Upper lobe of left lung (tissue), 6 donors: ENCODE results near the gene LSR. TPM values are rescaled to one million over a fixed set of nuclear protein-coding genes. Genes with fewer than 3 reads are reported as not detected.

Experiments
- ATAC-seq, 2 donors: fragments of 200-7000 bp; cut with Tn5 transposase; one replicate each; pipeline ENCODE4 v1.9.1; 2022; ENCODE audit warnings: mild to moderate bottlenecking in 2 of 2, moderate library complexity in 2 of 2; ENCODE audit not compliant: low FRiP score in 2 of 2
- DNase-seq, 2 donors: peaks; one replicate each; pipeline ENCODE4 v3.0.0-alpha.2; 2019 to 2020
- H3K27ac ChIP-seq, 4 donors: fragments of 200-600 bp; sonication (generic); one replicate each; pipeline ENCODE4 v1.5.1; 2016 to 2019
- H3K27me3 ChIP-seq, 4 donors: fragments of 200-600 bp; sonication (generic); one replicate each; pipeline ENCODE4 v1.5.1; 2017 to 2019
- H3K36me3 ChIP-seq, 4 donors: fragments of 200-600 bp; sonication (generic); one replicate each; pipeline ENCODE4 v1.5.1; 2016 to 2019
- H3K4me1 ChIP-seq, 4 donors: fragments of 200-600 bp; sonication (generic); one replicate each; pipeline ENCODE4 v1.5.1; 2018 to 2019
- H3K4me3 ChIP-seq, 4 donors: fragments of 200-600 bp; sonication (generic); one replicate each; pipeline ENCODE4 v1.5.1; 2017 to 2019; ENCODE audit warnings: mild to moderate bottlenecking in 2 of 4, moderate library complexity in 1 of 4
- H3K9me3 ChIP-seq, 4 donors: fragments of 200-600 bp; sonication (generic); one replicate each; pipeline ENCODE4 v1.5.1; 2018 to 2019
- EP300 ChIP-seq, 4 donors: sonication (generic); formaldehyde crosslinking; IDR thresholded peaks; one replicate each; pipeline ENCODE4 v1.5.1; 2017; ENCODE audit warnings: antibody characterized with exemption in 4 of 4, control low read depth in 2 of 4
- POLR2A ChIP-seq, 4 donors: fragments of 450-650 bp; IDR thresholded peaks; one replicate each; pipeline ENCODE4 v1.5.1; 2016 to 2017; ENCODE audit warnings: antibody characterized with exemption in 4 of 4, mild to moderate bottlenecking in 2 of 4
- POLR2AphosphoS5 ChIP-seq, 2 donors: sonication (generic); formaldehyde crosslinking; IDR thresholded peaks; one replicate each; pipeline ENCODE4 v1.5.1; 2017; ENCODE audit warnings: antibody characterized with exemption in 2 of 2
- WGBS, 2 donors: methylation state at CpG; one replicate each; pipeline ENCODE4 v1.1.5; 2017 to 2018; 5-methylcytosine and 5-hydroxymethylcytosine counted together
- total RNA-seq, 6 donors: library from RNA; depleted of rRNA in 4 of 6; stranded (reverse); fragments of >200 nt in 4 of 6; gene quantifications; one replicate each; pipeline versions ENCODE4 v1.1.0 to v1.2.1, GENCODE V29; 2016 to 2021
- TF ChIP-seq, protein P1 (sequence below), 6 experiments: fragments of 450-650 bp in 4 of 6; fragments of 200-600 bp in 2 of 6; sonication (generic) in 2 of 6; IDR thresholded peaks; one replicate each; pipeline ENCODE4 v1.5.1; 2016 to 2019; ENCODE audit warnings: antibody characterized with exemption in 6 of 6
- donor health status: DM: no; HTN: no; CAD: no; lungs with moderate emphysema.
- donor health status: DM: no; HTN: yes; CAD: no; lungs with severe emphysema.

LSR gene
- total RNA-seq, 6 donors from 2014 or later, result 54.5 to 151 (median 76.5) TPM

DNA sequence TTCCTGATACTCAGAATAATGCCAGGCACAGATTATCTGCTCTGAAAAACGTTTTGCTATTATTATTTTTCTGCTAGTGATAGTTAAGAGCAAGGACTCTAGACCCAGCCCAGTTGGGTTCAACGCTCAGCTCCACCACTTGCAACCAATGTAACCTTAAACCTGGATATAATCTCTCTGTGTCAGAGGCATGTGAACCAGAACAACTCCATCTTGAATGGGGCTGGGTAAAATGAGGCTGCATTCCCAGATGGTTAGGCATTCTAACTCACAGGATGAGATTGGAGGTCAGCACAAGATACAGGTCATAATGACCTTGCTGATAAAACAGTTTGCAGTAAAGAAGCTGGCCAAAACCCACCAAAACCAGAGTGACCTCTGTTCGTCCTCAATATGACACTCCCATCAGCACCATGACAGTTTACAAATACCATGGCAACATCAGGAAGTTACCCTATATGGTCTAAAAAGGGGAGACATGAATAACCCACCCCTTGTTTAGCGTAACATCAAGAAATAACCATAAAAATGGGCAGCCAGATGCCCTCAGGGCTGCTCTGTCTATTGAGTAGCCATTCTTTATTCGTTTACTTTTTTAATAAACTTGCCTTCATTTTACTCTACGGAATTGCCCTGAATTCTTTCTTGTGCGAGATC is 33.9 kb upstream of the LSR start:
- TF ChIP-seq POLR2A (IDR thresholded peaks at IDR 0.05) (no peak), EP300 (IDR thresholded peaks at IDR 0.05) (no peak), POLR2AphosphoS5 (IDR thresholded peaks at IDR 0.05) (no peak)
- TF ChIP-seq, protein P1, sequence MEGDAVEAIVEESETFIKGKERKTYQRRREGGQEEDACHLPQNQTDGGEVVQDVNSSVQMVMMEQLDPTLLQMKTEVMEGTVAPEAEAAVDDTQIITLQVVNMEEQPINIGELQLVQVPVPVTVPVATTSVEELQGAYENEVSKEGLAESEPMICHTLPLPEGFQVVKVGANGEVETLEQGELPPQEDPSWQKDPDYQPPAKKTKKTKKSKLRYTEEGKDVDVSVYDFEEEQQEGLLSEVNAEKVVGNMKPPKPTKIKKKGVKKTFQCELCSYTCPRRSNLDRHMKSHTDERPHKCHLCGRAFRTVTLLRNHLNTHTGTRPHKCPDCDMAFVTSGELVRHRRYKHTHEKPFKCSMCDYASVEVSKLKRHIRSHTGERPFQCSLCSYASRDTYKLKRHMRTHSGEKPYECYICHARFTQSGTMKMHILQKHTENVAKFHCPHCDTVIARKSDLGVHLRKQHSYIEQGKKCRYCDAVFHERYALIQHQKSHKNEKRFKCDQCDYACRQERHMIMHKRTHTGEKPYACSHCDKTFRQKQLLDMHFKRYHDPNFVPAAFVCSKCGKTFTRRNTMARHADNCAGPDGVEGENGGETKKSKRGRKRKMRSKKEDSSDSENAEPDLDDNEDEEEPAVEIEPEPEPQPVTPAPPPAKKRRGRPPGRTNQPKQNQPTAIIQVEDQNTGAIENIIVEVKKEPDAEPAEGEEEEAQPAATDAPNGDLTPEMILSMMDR (IDR thresholded peaks at IDR 0.05), result no peak
- Histone ChIP-seq H3K4me3 (no peak overlapping the region), H3K4me1 (peaks cover 39 to 43% (median 40%) of the 10 kb centered on the region in 4 donors), H3K36me3 (no peaks in the 10 kb centered on the region), H3K9me3 (no peaks in the 10 kb centered on the region), H3K27me3 (no peaks in the 10 kb centered on the region), H3K27ac (peak overlapping the region in 3 of 4 donors; percentile 84 to 89 (median 86))
- no peak for ATAC-seq
- no peak for DNase-seq
- WGBS, 2 donors, result 74 to 82% methylated on average over 7 of the region's 7 CpGs

DNA sequence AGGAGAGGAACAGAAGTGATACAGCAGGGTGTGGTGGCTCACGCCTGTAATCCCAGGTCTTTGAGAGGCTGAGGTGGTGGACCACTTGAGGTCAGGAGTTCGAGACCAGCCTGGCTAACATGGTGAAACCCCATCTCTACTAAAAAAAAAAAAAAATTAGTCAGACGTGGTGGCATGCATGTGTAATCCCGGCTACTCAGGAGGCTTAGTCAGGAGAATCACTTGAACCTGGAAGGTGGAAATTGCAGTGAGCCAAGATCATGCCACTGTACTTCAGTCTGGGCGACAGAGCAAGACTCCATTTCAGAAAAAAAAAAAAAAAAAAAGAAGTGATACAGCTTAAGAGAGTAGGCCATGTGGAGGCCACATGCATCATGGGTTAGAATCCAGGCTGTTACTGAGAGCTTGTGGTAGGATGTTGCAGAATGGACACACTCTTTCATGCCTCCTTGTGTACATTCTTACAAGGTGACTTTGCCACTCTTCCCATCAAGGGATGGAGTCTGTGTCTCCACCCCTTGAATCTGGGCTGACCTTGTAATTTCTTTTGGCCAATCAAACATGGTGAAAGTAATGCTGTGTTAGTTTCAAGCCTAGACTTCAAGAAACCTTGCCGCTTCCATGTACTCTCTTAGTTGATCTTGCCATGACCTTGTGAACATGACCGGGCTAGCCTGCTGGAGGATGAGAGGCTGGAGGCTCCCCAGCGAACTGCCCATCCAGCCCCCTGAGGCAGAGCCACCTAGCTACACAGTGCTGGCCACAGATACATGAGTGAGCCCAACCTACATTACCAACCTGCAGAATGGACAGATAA is 32.6 kb upstream of the LSR start:
- TF ChIP-seq, protein P1 (IDR thresholded peaks at IDR 0.05), result no peak
- TF ChIP-seq POLR2AphosphoS5 (IDR thresholded peaks at IDR 0.05) (no peak), POLR2A (IDR thresholded peaks at IDR 0.05) (no peak), EP300 (IDR thresholded peaks at IDR 0.05) (no peak)
- DNase-seq (no peak), ATAC-seq (no peak)
- H3K9me3 ChIP-seq, result no peaks in the 10 kb centered on the region
- H3K4me1 ChIP-seq, result peaks cover 33 to 56% (median 41%) of the 10 kb centered on the region in 4 donors
- 72 to 76% methylated on average over 8 of the region's 8 CpGs for WGBS, 2 donors
- peak overlapping the region in 2 of 4 donors; percentile 9 to 44 for H3K27ac ChIP-seq
- H3K27me3 ChIP-seq, result no peaks in the 10 kb centered on the region
- H3K36me3 ChIP-seq, result no peaks in the 10 kb centered on the region
- H3K4me3 ChIP-seq, result no peak overlapping the region

DNA sequence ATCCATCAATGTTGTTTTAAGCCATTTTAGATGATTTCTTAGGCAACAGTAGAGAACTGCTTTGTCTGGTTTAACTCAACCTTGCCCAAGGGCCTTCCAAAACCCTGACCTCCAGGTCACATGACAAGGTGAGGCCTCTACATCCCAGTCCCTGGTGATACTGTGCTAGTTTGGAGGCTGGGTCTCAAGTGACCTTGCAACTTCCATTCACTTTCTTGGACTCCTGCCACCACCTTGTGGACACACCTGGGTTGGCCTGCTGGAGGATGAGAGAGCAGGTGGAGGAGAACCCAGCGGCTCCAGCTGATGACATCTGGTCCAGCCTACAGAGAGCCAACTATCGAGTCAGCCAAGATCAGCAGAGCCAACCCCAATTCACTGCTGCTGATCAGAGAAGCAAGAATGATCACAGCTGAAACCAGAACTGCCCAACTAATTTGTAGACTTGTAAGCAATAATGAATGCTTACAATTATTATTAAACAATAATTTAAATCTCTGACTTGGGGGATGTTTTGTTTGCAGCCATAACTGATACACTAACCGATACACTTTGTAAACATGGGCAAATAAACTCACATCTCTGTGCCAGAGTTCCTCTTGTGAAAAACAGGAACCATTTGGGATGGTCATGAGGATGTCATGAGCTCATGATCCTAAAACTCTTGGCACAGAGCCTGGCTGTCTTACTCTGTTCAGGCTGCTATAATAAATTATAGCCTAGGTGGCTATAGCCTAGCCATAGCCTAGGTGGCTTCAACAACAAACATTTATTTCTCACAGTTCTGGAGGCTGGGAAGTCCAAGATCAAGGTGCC is 31.8 kb upstream of the LSR start:
- Histone ChIP-seq H3K27me3 (no peaks in the 10 kb centered on the region), H3K4me1 (peaks cover 24 to 56% (median 33%) of the 10 kb centered on the region in 4 donors), H3K36me3 (no peaks in the 10 kb centered on the region), H3K9me3 (no peaks in the 10 kb centered on the region), H3K4me3 (no peak overlapping the region), H3K27ac (peak overlapping the region in 2 of 4 donors; percentile 40 to 44)
- ATAC-seq, result peak in 1 of 2 donors; percentile 71
- WGBS, 2 donors, result 51 to 57% methylated on average over 2 to 3 of the region's 3 CpGs
- TF ChIP-seq POLR2A (IDR thresholded peaks at IDR 0.05) (no peak), POLR2AphosphoS5 (IDR thresholded peaks at IDR 0.05) (no peak), EP300 (IDR thresholded peaks at IDR 0.05) (peak in 1 of 4 donors; percentile 26)
- TF ChIP-seq, protein P1 (IDR thresholded peaks at IDR 0.05), result no peak
- peak in 1 of 2 donors; percentile 54 for DNase-seq

DNA sequence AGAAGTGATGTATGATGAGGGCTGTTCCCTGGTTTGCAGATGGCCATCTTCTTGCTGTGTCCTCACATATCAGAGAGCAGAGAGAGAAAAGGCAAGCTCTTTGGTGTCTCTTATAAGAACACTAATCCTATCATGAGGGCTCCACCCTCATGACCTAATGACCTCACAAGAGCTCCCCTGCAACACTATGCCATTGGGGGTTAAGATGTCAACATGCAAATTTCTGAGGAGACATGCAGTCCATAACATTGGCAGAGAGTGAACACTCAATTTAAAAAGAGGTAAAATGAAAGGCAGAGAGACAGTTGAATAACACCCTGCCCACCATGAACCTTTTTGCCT is 31.2 kb upstream of the LSR start:
- ATAC-seq, result no peak
- H3K9me3 ChIP-seq, result no peaks in the 10 kb centered on the region
- TF ChIP-seq, protein P1 (IDR thresholded peaks at IDR 0.05), result no peak
- no peak for TF ChIP-seq POLR2A (IDR thresholded peaks at IDR 0.05)
- TF ChIP-seq EP300 (IDR thresholded peaks at IDR 0.05), result no peak
- TF ChIP-seq POLR2AphosphoS5 (IDR thresholded peaks at IDR 0.05), result no peak
- DNase-seq, result no peak
- H3K27ac ChIP-seq, result peak overlapping the region in 2 of 4 donors; percentile 40 to 44
- no peaks in the 10 kb centered on the region for H3K27me3 ChIP-seq
- no peaks in the 10 kb centered on the region for H3K36me3 ChIP-seq
- H3K4me3 ChIP-seq, result no peak overlapping the region
- H3K4me1 ChIP-seq, result peaks cover 19 to 50% (median 27%) of the 10 kb centered on the region in 4 donors
